HCT116 (cell line): ENCODE measurements around the gene DOCK10. TPM values are rescaled to one million over a fixed set of nuclear protein-coding genes. Genes with fewer than 3 reads are reported as not detected.

ENCODE experiments used
- ATAC-seq: fragments of 200-7000 bp; cut with Tn5 transposase; 2 replicates; pipeline ENCODE4 v1.9.1; 2020; ENCODE audit warnings: mild to moderate bottlenecking, moderate library complexity
- BruUV-seq: library from RNA; stranded (reverse); fragments of 400-500 nt; replicated peaks from 2 replicates; lab custom pipeline; 2021; lab: Mats Ljungman, UMichigan
- CTCF ChIA-PET: fragments of 300-600 bp; sonication (Branson Sonifier 250); formaldehyde crosslinking; loops from one replicate; lab custom pipeline; 2021; ENCODE audit warnings: antibody characterized with exemption; lab: Charles Lee
- POLR2A ChIA-PET: fragments of 300-600, 350-600 bp; sonication (Branson Sonifier 250); formaldehyde crosslinking; loops from one replicate; lab custom pipeline; 2021; ENCODE audit warnings: antibody characterized with exemption; lab: Charles Lee
- RAD21 ChIA-PET, 2 experiments: fragments of 300-600 bp; sonication (Branson Sonifier 250); formaldehyde crosslinking; loops; one replicate each; lab custom pipeline; 2023; ENCODE audit warnings: low total read pairs in 2 of 2; ENCODE audit not compliant: uncharacterized antibody in 2 of 2, unreplicated experiment in 2 of 2, low non-redundant PET in 1 of 2; lab: Charles Lee
- DNase-seq: peaks from one replicate; pipeline ENCODE4 v3.0.0-alpha.2; 2010; ENCODE audit warnings: low read depth, low spot score
- H2AFZ ChIP-seq: fragments of 200-600 bp; shearing (Covaris generic), sonication (generic); 2 replicates; pipeline ENCODE4 v1.6.1; 2017; ENCODE audit warnings: low read depth, mixed run types, mixed read lengths, antibody characterized with exemption, low read length; ENCODE audit not compliant: poor library complexity, severe bottlenecking
- H3K27ac ChIP-seq: 2 replicates; pipeline ENCODE4 v1.5.1; 2012; ENCODE audit warnings: low read depth, low read length
- H3K27me3 ChIP-seq: fragments of 200-600 bp; sonication (generic); 2 replicates; pipeline ENCODE4 v1.6.1; 2016; ENCODE audit warnings: mixed run types, low read length, mixed read lengths; ENCODE audit not compliant: insufficient read depth
- H3K36me3 ChIP-seq, 2 experiments: fragments of 200-500 bp in 1 of 2; fragments of 200-600 bp in 1 of 2; sonication (Bioruptor generic) in 1 of 2; sonication (generic) in 1 of 2; 2 replicates each; pipeline versions ENCODE4 v1.5.1 to v1.6.1; 2014 to 2016; ENCODE audit warnings: low read length in 2 of 2, inconsistent platforms in 1 of 2, mixed read lengths in 1 of 2, mixed run types in 1 of 2; ENCODE audit not compliant: insufficient read depth in 2 of 2, control insufficient read depth in 1 of 2
- H3K4me1 ChIP-seq, 2 experiments: fragments of 200-600 bp in 1 of 2; sonication (generic) in 1 of 2; 2 replicates each; pipeline versions ENCODE4 v1.5.1 to v1.6.1; 2012 to 2017; ENCODE audit warnings: low read length in 2 of 2, inconsistent platforms in 1 of 2, mild to moderate bottlenecking in 1 of 2, mixed read lengths in 1 of 2, mixed run types in 1 of 2, moderate library complexity in 1 of 2; ENCODE audit not compliant: insufficient read depth in 2 of 2, control insufficient read depth in 1 of 2
- H3K4me2 ChIP-seq: fragments of 200-600 bp; sonication (generic); 2 replicates; pipeline ENCODE4 v1.6.1; 2017; ENCODE audit warnings: mixed run types, low read length, mixed read lengths
- H3K4me3 ChIP-seq, 2 experiments: fragments of 200-600 bp in 1 of 2; sonication (generic) in 1 of 2; replicated peaks in 1 of 2; 2 replicates each; pipeline ENCODE4 v1.5.1; 2011 to 2016; ENCODE audit warnings: low read length in 2 of 2, control low read depth in 1 of 2, low read depth in 1 of 2, mild to moderate bottlenecking in 1 of 2, mixed read lengths in 1 of 2, mixed run types in 1 of 2
- H3K79me2 ChIP-seq: fragments of 200-600 bp; sonication (generic); 2 replicates; pipeline ENCODE4 v1.6.1; 2017; ENCODE audit warnings: mild to moderate bottlenecking, mixed run types, low read length, moderate library complexity, mixed read lengths; ENCODE audit not compliant: insufficient read depth
- H3K9ac ChIP-seq: fragments of 200-600 bp; sonication (generic); 2 replicates; pipeline ENCODE4 v1.6.1; 2016; ENCODE audit warnings: low read length, mixed read lengths
- H3K9me2 ChIP-seq: fragments of 200-600 bp; sonication (generic), shearing (Covaris generic); 2 replicates; pipeline ENCODE4 v1.6.1; 2017; ENCODE audit warnings: mixed run types, mild to moderate bottlenecking, moderate library complexity; ENCODE audit not compliant: insufficient read depth
- H3K9me3 ChIP-seq, 2 experiments: fragments of 200-500 bp in 1 of 2; fragments of 200-600 bp in 1 of 2; sonication (Bioruptor generic) in 1 of 2; sonication (generic) in 1 of 2; 2 replicates each; pipeline ENCODE4 v1.6.1; 2014 to 2017; ENCODE audit warnings: low read length in 2 of 2, mixed read lengths in 2 of 2, inconsistent platforms in 1 of 2, low read depth in 1 of 2, mild to moderate bottlenecking in 1 of 2, mixed run types in 1 of 2, moderate library complexity in 1 of 2; ENCODE audit not compliant: control insufficient read depth in 1 of 2, insufficient read depth in 1 of 2
- H4K20me1 ChIP-seq: fragments of 200-600 bp; sonication (generic), shearing (Covaris generic); 2 replicates; pipeline ENCODE4 v1.6.1; 2017; ENCODE audit warnings: mixed run types, mild to moderate bottlenecking, moderate library complexity; ENCODE audit not compliant: insufficient read depth
- CBX3 ChIP-seq: IDR thresholded peaks from 2 replicates; pipeline ENCODE4 v1.6.1; 2012; ENCODE audit warnings: low read depth
- EGR1 ChIP-seq: IDR thresholded peaks from 2 replicates; pipeline ENCODE4 v1.6.1; 2012; ENCODE audit warnings: low read depth
- ELF1 ChIP-seq: IDR thresholded peaks from 2 replicates; pipeline ENCODE4 v1.6.1; 2012; ENCODE audit warnings: low read depth, borderline replicate concordance
- EZH2phosphoT487 ChIP-seq: fragments of 200-600 bp; IDR thresholded peaks from 2 replicates; pipeline ENCODE4 v1.6.1; 2018; ENCODE audit warnings: antibody characterized with exemption, borderline replicate concordance
- FOSL1 ChIP-seq: IDR thresholded peaks from 2 replicates; pipeline ENCODE4 v1.6.1; 2012; ENCODE audit warnings: low read depth
- POLR2AphosphoS5 ChIP-seq: IDR thresholded peaks from 2 replicates; pipeline ENCODE4 v1.6.1; 2011; ENCODE audit warnings: mild to moderate bottlenecking, low read depth, low read length, moderate library complexity
- SIN3A ChIP-seq: IDR thresholded peaks from 2 replicates; pipeline ENCODE4 v1.6.1; 2012; ENCODE audit warnings: low read depth
- ZFX ChIP-seq: fragments of 450-650 bp; IDR thresholded peaks from 2 replicates; pipeline ENCODE4 v1.6.1; 2017
- intact Hi-C: fragments of 100-400 bp; cut with micrococcal nuclease; formaldehyde crosslinking; loops from 2 replicates; pipeline ENCODE4 v1.10.0; 2022
- total RNA-seq: library from RNA; stranded (reverse); gene quantifications from one replicate; pipeline ENCODE4 v1.2.1, GENCODE V29; 2021; ENCODE audit not compliant: unreplicated experiment
- TF ChIP-seq, protein P1 (sequence below): IDR thresholded peaks from 2 replicates; pipeline ENCODE4 v1.6.1; 2012
- TF ChIP-seq, protein P2 (sequence below): IDR thresholded peaks from 2 replicates; pipeline ENCODE4 v1.6.1; 2012; ENCODE audit warnings: low read depth

DOCK10 gene
- total RNA-seq, 1 experiment from 2014 or later = 0.54 TPM

DNA sequence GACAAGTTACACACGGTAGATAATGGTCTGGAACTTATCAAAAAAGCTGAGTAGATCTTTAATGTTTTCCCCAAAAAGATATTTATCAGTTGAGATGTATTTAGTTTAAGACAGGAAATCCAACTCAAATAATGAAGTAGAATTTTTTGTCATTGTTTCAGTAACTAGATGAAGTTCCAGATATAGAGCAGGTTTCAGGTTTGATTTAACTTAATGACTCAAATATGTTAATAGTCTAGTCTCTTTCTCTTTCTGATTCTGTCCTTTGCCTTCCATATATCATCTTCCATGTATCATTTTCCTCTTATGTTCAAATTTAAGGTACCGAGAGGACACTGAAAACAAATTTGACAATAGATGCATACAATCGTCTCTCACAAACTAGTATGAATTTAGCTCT is 23.6 kb upstream of the DOCK10 start:
- ChIA-PET RAD21 (no interaction called here), CTCF (no interaction called here), POLR2A (no interaction called here)
- ATAC-seq (no peak), DNase-seq (no peak)
- H3K79me2 ChIP-seq = no peaks in the 10 kb centered on the region
- intact Hi-C loops = no loop called here
- no peak overlapping the region for H3K9ac ChIP-seq
- BruUV-seq = no TSS peak
- H2AFZ ChIP-seq = no peak overlapping the region
- H4K20me1 ChIP-seq = no peaks in the 10 kb centered on the region
- H3K9me2 ChIP-seq = no peaks in the 10 kb centered on the region
- no peak overlapping the region for H3K4me2 ChIP-seq
- H3K27me3 ChIP-seq = no peaks in the 10 kb centered on the region
- H3K36me3 ChIP-seq = no peaks in the 10 kb centered on the region
- no peak overlapping the region for H3K4me3 ChIP-seq
- no peaks in the 10 kb centered on the region for H3K4me1 ChIP-seq
- H3K27ac ChIP-seq = no peak overlapping the region
- no peak for TF ChIP-seq ZFX
- TF ChIP-seq, protein P1, sequence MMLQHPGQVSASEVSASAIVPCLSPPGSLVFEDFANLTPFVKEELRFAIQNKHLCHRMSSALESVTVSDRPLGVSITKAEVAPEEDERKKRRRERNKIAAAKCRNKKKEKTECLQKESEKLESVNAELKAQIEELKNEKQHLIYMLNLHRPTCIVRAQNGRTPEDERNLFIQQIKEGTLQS = no peak
- no peak for TF ChIP-seq FOSL1
- no peak for TF ChIP-seq POLR2AphosphoS5
- no peaks in the 10 kb centered on the region for H3K9me3 ChIP-seq

DNA sequence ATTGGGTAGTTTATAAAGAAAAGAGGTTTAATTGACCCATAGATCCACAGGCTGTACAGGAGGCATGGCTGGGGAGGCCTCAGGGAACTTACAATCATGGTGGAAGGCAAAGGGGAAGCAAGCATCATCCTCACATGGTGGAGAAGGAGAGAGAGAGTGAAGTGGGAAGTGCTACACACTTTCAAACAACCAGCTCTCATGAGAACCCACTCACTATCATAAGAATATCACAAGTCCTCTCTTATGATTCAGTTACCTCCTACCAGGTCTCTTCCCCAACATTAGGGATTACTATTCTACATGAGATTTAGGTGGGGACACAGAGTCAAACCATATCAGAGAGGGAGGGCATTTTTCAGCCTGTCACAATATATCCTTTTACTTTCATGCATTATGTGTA is 22.7 kb upstream of the DOCK10 start:
- H3K9ac ChIP-seq = no peak overlapping the region
- no peak overlapping the region for H3K4me3 ChIP-seq
- no peak overlapping the region for H3K4me2 ChIP-seq
- RAD21 ChIA-PET = no interaction called here
- no peaks in the 10 kb centered on the region for H3K36me3 ChIP-seq
- POLR2A ChIA-PET = no interaction called here
- no peaks in the 10 kb centered on the region for H3K27me3 ChIP-seq
- CTCF ChIA-PET = no interaction called here
- no peak for ATAC-seq
- H3K4me1 ChIP-seq = no peaks in the 10 kb centered on the region
- no peak for TF ChIP-seq EZH2phosphoT487
- no peak for TF ChIP-seq SIN3A
- TF ChIP-seq, protein P2, sequence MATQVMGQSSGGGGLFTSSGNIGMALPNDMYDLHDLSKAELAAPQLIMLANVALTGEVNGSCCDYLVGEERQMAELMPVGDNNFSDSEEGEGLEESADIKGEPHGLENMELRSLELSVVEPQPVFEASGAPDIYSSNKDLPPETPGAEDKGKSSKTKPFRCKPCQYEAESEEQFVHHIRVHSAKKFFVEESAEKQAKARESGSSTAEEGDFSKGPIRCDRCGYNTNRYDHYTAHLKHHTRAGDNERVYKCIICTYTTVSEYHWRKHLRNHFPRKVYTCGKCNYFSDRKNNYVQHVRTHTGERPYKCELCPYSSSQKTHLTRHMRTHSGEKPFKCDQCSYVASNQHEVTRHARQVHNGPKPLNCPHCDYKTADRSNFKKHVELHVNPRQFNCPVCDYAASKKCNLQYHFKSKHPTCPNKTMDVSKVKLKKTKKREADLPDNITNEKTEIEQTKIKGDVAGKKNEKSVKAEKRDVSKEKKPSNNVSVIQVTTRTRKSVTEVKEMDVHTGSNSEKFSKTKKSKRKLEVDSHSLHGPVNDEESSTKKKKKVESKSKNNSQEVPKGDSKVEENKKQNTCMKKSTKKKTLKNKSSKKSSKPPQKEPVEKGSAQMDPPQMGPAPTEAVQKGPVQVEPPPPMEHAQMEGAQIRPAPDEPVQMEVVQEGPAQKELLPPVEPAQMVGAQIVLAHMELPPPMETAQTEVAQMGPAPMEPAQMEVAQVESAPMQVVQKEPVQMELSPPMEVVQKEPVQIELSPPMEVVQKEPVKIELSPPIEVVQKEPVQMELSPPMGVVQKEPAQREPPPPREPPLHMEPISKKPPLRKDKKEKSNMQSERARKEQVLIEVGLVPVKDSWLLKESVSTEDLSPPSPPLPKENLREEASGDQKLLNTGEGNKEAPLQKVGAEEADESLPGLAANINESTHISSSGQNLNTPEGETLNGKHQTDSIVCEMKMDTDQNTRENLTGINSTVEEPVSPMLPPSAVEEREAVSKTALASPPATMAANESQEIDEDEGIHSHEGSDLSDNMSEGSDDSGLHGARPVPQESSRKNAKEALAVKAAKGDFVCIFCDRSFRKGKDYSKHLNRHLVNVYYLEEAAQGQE = no peak
- TF ChIP-seq FOSL1 = no peak
- no peak for TF ChIP-seq CBX3
- TF ChIP-seq, protein P1 = no peak
- no peak for TF ChIP-seq ELF1
- TF ChIP-seq EGR1 = no peak
- TF ChIP-seq, all 23 proteins: peak for 0
- no peak overlapping the region for H2AFZ ChIP-seq
- no peaks in the 10 kb centered on the region for H3K9me2 ChIP-seq
- DNase-seq = no peak
- intact Hi-C loops = no loop called here
- BruUV-seq = no TSS peak
- no peaks in the 10 kb centered on the region for H4K20me1 ChIP-seq
- H3K79me2 ChIP-seq = no peaks in the 10 kb centered on the region
- H3K9me3 ChIP-seq = no peaks in the 10 kb centered on the region
- no peak overlapping the region for H3K27ac ChIP-seq
